ENCODE data around the gene RETREG3.

DNA sequence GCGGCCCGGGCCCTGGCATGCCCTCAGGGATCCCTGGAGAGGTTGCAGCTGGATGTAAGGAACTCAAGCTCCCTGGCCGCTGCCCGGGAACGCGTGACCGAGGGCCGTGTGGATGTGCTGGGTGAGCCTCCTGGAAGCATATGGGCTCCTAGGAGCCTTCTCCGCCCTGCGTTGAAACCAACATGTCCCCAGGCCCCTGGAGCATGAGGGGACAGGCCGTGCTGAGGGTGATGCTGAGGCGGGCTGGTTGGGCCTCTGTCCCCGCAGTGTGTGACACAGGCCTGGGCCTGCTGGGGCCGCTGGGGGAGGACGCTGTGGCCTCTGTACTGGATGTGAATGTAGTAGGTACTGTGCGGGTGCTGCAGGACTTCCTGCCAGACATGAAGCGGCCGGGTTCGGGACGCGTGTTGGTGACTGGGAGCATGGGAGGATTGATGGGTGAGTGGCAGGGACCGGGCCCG is 62.1 kb downstream of the RETREG3 start:
- TF ChIP-seq POLR2A (IDR thresholded peaks at IDR 0.05; ENCODE audit: low read depth, low read length) (no peak), CHD1 (IDR thresholded peaks at IDR 0.05; ENCODE audit: low read depth, low read length) (no peak), NFE2L2 (IDR thresholded peaks at IDR 0.05; ENCODE audit: low read depth, low read length) (no peak), MAZ (IDR thresholded peaks at IDR 0.05; ENCODE audit: borderline replicate concordance, low read depth, low read length) (no peak), MAFK (IDR thresholded peaks at IDR 0.05; ENCODE audit: low read depth, low read length) (no peak), CEBPB (IDR thresholded peaks at IDR 0.05; ENCODE audit: low read depth, low read length) (no peak), RAD21 (IDR thresholded peaks at IDR 0.05; ENCODE audit: low read length) (no peak)
- TF ChIP-seq, protein P1, sequence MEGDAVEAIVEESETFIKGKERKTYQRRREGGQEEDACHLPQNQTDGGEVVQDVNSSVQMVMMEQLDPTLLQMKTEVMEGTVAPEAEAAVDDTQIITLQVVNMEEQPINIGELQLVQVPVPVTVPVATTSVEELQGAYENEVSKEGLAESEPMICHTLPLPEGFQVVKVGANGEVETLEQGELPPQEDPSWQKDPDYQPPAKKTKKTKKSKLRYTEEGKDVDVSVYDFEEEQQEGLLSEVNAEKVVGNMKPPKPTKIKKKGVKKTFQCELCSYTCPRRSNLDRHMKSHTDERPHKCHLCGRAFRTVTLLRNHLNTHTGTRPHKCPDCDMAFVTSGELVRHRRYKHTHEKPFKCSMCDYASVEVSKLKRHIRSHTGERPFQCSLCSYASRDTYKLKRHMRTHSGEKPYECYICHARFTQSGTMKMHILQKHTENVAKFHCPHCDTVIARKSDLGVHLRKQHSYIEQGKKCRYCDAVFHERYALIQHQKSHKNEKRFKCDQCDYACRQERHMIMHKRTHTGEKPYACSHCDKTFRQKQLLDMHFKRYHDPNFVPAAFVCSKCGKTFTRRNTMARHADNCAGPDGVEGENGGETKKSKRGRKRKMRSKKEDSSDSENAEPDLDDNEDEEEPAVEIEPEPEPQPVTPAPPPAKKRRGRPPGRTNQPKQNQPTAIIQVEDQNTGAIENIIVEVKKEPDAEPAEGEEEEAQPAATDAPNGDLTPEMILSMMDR (conservative IDR thresholded peaks at IDR 0.05; ENCODE audit: low read depth, low read length): no peak

Data from IMR-90 (cell line).